ENCODE measurements around the gene ZAR1. TPM values are rescaled to one million over a fixed set of nuclear protein-coding genes. Genes with fewer than 3 reads are reported as not detected.

Gene ZAR1
- total and polyA plus RNA-seq, 9 of the 15 experiments (the other 6 are each of a cell fraction or from before 2014, with no cell fraction given) = 0.07 to 0.84 (median 0.28) TPM; not detected in 1

GRCh38 chr4:48509543-48509942 lies 19.5 kb downstream of the ZAR1 start (continued):
- no peak for TF ChIP-seq ZBTB7A (IDR thresholded peaks at IDR 0.05; ENCODE audit: borderline replicate concordance, control insufficient read depth, low read depth, low read length)

DNA sequence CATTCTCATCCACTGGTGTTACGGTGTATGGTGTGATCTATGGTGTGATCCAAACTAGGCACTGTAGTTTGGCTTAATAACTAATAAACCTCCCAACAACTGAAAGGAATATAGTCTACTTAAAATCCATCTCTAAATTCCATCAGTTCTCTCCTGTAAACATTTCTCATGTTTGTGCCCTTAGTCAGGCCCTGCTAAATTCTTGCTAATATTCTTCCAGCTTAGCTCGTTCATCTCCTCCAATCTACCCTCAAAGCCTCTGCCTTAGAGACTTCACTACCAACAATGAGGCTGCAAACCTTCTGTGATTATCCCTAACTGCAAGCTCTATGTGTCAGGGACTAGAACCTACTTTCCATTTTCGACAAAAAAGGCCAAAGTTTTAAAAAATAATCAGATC lies 28.1 kb downstream of the ZAR1 start:
- no peak overlapping the region for H3K4me2 ChIP-seq (ENCODE audit: insufficient read depth, low read length)
- H3K36me3 ChIP-seq (ENCODE audit: control insufficient read depth, insufficient read depth, low read length) = peaks cover 47% of the 10 kb centered on the region
- no peaks in the 10 kb centered on the region for H4K20me1 ChIP-seq (replicated peaks; ENCODE audit: control insufficient read depth, insufficient read depth, low read length)
- no peak overlapping the region for H3K9ac ChIP-seq (ENCODE audit: insufficient read depth in 1 of 2, low read depth in 2 of 2, low read length in 2 of 2)
- no peak overlapping the region for H3K27ac ChIP-seq (ENCODE audit: extremely low read depth, low read depth, low read length)
- whole genome bisulfite sequencing (ENCODE audit: insufficient coverage, low coverage, missing lambda C conversion rate) = 65% methylated on average over 3 of the region's 3 CpGs
- DNase-seq (ENCODE audit: extremely low read depth in 1 of 4, low spot score in 3 of 4) (no peak), ATAC-seq (no peak; the same call in 2 of the 3 replicates), FAIRE-seq (no peak)
- POLR2A ChIA-PET = interaction anchor here (1.0 kb wide), 1 partner anchor 15 kb away, joined by 5 read pairs; no protein-coding TSS in a partner anchor
- H3K9me1 ChIP-seq (ENCODE audit: control insufficient read depth, insufficient read depth, low read length) = no peaks in the 10 kb centered on the region
- intact Hi-C loops (cut with micrococcal nuclease) (no loop called here), in situ Hi-C loops (cut with MboI) (no loop called here)
- no TSS peak for BruUV-seq (replicated peaks)
- H3K4me1 ChIP-seq (replicated peaks in 1 of 2; ENCODE audit: control insufficient read depth in 2 of 2, insufficient read depth in 2 of 2, low read length in 2 of 2) = no peaks in the 10 kb centered on the region; a peak in 1 of 5 replicates
- H3K4me3 ChIP-seq = no peak overlapping the region
- H2AFZ ChIP-seq (ENCODE audit: low read depth, low read length) = no peak overlapping the region
- H3K9me3 ChIP-seq (replicated peaks; ENCODE audit: control insufficient read depth, insufficient read depth, low read depth, low read length) = no peaks in the 10 kb centered on the region
- CTCF ChIA-PET (ENCODE audit: low intra/inter-chr PET ratio) = no interaction called here
- H3K27me3 ChIP-seq (ENCODE audit: control insufficient read depth in 2 of 2, insufficient read depth in 2 of 2, low read length in 2 of 2) = no peaks in the 10 kb centered on the region
- no peaks in the 10 kb centered on the region for H3K79me2 ChIP-seq (ENCODE audit: control insufficient read depth, insufficient read depth, low read length)
- TF ChIP-seq PHB (CRISPR knock-in tag; IDR thresholded peaks at IDR 0.05) (no peak), POLR2G (IDR thresholded peaks at IDR 0.05; ENCODE audit: low read depth, low read length) (no peak), ZNF24 (IDR thresholded peaks at IDR 0.05) (no peak), E2F3 (CRISPR knock-in tag; IDR thresholded peaks at IDR 0.05) (no peak), ZNF143 (CRISPR knock-in tag; IDR thresholded peaks at IDR 0.05) (no peak), ZNF586 (CRISPR knock-in tag; conservative IDR thresholded peaks at IDR 0.05) (no peak), MGA (IDR thresholded peaks at IDR 0.05) (no peak)

Data from K562 (cell line).